GM18499 (cell line): ENCODE results near the gene SNRNP48.
A peak's percentile ranks its signal among the peaks of the same experiment; 100 is the strongest.

Experiments used
- ATAC-seq: cut with Tn5 transposase; IDR thresholded peaks from one replicate; pipeline ENCODE4 v1.9.1; 2021; ENCODE audit warnings: moderate number of reproducible peaks; ENCODE audit not compliant: insufficient read depth, unreplicated experiment

SNRNP48 gene, protein sequence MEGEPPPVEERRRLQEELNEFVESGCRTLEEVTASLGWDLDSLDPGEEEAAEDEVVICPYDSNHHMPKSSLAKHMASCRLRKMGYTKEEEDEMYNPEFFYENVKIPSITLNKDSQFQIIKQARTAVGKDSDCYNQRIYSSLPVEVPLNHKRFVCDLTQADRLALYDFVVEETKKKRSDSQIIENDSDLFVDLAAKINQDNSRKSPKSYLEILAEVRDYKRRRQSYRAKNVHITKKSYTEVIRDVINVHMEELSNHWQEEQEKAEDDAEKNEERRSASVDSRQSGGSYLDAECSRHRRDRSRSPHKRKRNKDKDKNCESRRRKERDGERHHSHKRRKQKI

DNA sequence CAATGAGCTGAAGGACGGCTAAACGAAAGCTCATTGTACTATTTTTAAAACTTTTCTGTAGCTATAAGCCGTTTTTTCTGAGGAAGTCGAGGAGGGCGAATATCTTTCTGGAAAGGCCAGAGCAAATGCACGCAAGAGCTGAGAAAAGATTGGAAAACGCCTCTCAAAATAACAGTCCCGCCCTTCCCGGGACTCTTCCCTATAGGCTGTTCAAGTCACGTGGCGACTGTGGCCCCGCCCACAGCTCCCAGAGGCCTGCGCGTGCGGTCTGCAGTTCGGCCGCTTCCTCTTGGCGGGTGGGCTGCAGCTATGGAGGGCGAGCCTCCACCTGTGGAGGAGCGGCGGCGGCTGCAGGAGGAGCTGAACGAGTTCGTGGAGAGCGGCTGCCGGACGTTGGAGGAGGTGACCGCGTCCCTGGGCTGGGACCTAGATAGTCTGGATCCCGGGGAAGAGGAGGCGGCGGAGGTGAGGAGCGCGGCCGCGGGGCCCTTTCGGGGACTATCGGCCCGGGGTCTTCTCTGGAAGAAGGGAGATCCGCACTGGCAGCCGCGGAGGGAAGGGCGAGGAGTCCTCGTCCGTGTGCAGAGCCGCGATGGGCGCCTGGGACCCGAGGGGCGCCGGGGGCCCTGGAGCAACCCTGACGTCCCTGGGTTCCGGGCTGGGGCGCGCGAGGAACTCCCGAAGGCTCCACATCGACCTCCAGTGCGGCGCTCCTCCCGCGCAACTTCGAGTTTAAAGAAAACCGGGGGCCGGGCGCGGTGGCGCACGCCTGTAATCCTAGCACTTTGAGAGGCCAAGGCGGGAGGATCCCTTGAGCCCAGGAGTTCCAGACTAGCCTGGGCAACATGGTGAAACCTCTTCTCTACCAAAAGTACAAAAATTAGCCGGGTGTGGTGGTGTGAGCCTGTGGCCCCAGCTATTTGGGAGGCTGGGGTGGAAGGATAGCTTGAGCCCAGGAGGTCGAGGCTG is at the start of gene SNRNP48:
Gene SNRNP48 (plus strand): TSS at position 250 of the 969 bp plus-strand sequence. CDS start 60 bp downstream, at position 310.
- peak; percentile 91 for ATAC-seq

DNA sequence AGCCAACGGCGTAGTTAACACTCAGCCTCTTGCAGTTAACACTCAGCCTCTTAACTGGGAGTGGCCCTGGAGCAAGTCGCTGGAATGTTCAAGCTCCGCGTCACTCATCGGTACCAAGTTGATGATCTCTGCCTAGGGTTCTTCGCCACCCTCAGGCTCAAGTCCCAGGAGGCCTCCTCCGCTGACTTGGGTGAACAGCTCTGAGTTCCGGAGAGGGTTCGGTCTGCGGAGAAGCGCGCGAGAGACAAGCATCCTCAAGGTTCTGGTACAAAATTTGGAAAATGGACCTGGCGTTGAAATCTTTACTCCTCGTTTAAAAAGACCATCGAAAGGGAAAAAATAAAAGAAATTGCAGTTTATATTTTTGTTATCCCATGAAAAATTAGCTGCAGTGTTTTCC is 49.4 kb upstream of the SNRNP48 start:
- no peak for ATAC-seq

DNA sequence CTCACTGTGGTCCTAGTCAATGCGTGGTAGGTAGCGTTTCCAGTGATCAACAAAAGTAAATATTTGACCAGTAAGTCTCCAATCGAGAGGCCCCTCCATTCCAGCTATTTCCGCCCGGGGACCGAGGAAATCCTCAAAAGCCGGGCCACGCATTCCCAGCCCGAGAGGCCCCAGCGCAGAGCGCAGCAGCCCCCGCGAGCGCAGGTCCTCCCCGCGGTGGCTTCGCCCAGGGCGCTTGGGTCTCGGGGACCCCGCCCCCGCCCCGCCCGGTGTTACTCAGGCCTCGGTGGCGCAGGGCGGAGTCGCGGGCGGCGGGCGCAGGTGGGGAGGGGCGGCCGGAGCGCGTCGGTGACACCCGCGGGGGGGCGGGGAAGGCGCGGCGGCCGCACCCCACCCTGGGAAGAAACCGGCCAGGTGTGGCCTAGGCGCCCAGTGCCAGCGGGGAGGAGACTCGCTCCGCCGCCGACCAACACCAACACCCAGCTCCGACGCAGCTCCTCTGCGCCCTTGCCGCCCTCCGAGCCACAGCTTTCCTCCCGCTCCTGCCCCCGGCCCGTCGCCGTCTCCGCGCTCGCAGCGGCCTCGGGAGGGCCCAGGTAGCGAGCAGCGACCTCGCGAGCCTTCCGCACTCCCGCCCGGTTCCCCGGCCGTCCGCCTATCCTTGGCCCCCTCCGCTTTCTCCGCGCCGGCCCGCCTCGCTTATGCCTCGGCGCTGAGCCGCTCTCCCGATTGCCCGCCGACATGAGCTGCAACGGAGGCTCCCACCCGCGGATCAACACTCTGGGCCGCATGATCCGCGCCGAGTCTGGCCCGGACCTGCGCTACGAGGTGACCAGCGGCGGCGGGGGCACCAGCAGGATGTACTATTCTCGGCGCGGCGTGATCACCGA is 48.6 kb upstream of the SNRNP48 start, which contains the start of gene DSP:
Gene DSP (plus strand): TSS at position 497 of the 890 bp plus-strand sequence. CDS start 245 bp downstream, at position 742.
- ATAC-seq = no peak

- ATAC-seq = no peak
Measured at GRCh38 chr6:7542065-7542873, 47.7 kb upstream of the SNRNP48 start.

DNA sequence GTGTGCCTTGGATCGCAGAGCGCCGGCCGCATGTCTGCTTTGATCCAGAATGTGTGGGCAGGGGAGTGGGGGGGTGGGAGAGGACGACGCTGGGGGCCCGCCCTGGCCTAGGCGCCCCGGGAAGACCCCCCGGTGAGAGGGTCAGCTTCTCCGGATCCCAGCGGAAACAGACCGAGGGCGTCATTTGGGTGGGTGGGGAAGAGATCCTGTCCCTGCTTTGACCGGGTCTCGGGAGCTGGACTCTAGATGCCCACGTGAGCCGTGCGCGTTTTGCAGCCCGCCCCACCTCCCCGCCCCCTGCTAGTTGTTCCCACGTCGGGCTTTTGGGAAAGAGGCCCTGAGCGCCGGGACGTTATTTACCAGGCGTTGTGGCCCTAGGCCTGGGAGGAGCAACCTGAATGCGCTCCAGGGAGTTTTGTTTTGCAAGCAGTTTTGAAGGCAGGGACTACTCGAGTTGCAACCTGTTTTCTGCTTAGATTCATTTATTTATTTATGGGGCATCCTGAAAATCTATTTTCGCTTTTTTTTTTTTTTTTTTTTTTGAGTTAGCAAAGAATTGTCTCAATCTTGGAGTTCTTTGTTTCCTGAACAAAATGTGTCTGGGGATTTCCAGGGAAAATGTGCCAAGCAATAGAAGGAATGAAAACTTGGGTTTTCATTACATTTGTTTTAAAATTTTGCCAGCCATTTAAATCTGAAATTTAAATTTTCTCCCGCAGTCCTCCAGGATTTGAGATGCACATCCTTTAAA is 46.9 kb upstream of the SNRNP48 start:
- ATAC-seq = no peak

GRCh38 chr6:7543789-7544424 is 46.1 kb upstream of the SNRNP48 start:
- ATAC-seq = no peak

DNA sequence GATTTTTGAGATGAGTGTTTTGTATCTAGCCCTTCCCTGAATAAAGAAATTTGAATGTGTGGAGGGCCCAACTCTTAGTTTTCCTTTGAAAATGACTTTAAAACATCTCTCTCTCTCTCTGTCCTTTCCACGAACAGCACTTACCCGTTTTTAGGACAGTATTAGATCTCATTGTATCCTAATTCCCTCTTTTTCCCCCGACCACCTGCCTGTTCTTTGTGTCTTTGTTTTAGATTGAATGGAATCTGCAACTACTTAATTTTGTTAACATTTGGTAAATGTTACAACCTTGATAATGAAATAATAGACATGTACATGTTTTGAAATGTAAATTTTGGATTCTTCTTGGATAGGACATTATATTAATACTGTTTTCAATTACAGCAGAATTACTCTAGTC is 45.4 kb upstream of the SNRNP48 start:
- ATAC-seq = no peak

DNA sequence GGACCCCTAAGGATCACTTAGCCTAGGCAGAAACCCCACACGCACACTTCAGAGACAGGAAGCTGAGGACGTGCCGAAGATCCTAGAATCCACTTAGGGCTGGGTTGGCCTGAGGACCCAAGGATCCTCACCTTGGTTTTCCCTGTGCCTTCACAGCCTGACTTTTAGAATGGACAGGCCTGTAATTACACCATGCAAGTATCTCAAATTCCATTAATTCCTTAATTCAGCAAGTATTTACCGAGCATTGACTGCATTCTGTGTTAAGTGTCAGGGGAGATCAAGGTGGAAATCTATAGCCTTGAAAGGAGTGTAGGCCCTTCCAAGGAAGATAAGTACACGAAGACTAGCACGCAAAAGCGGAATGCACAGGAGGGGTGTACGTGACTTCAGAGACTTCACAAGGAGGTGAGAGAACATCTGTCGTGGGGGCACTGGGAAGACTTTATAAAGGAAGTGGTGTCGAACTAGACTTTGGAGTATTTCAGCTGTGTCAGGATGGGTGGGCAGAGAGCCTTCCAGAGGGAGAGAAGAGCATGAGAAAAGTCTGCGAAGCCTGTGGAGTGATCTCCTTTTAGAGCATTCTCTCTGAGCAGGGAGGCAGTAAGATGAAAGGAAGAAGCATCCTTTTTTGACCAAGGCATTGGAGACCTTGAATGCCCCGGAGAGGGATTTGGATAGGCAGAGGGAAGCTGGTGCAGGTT is 44.5 kb upstream of the SNRNP48 start:
- no peak for ATAC-seq

- ATAC-seq = no peak
Measured at GRCh38 chr6:7546020-7546369, 44.0 kb upstream of the SNRNP48 start.

- ATAC-seq = no peak
Measured at GRCh38 chr6:7546383-7546782, 43.6 kb upstream of the SNRNP48 start.

GRCh38 chr6:7546896-7547295 is 43.1 kb upstream of the SNRNP48 start:
- ATAC-seq = no peak

DNA sequence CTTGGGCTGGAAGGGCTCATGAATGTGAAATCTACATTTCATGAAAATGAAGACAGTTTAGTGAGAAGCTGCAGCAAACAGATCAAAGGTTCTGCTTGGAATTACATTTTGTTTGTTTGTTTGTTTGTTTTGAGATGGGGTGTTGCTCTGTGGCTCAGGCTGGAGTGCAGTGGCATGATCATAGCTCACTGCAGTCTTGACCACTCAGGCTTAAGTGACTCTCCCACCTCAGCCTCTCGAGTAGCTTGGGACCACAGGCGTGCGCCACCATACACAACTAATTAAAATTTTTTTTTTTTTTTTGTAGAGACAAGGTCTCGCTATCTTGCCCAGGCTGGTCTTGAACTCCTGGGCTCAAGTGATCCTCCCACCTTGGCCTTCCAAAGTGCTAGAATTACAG is 42.7 kb upstream of the SNRNP48 start:
- no peak for ATAC-seq

GRCh38 chr6:7550433-7550801 is 39.6 kb upstream of the SNRNP48 start:
- no peak for ATAC-seq

- ATAC-seq = no peak
Measured at GRCh38 chr6:7554533-7555275, 35.3 kb upstream of the SNRNP48 start.

GRCh38 chr6:7555671-7556070 is 34.3 kb upstream of the SNRNP48 start:
- ATAC-seq = no peak

DNA sequence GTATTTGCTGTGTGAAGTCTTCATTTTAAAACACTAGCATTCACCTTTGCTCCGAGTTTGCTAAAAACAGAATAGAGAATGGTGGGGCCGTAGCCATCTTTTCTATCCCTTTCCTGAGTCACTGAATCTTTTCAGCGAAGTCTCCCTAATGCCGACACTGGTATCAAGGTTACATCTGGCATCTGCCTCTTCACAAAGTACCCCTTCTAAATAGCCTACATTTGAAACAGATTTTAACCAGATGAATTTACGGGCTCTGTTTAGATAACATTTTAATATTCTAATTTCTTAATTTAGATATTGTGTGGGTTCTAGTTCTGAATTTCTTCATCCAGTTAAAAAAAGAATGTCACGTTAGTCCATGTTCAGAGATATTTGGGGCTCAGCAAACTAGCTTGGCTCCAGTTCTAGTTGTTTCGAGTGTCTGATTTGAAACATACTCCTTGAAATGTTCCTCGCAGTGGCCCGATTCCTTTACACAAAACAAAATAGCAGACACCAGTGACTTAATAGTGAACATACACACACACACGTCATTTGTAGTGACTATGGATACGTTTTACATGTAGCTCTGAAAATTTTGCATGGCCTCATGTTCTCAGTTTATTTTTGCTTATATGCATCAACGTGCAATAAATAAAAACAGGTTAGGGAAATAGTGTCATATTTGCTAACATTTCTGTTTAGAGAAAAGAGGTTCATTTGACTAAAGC is 33.4 kb upstream of the SNRNP48 start:
- no peak for ATAC-seq
